ENCODE measurements around the gene AFG3L2. TPM values are rescaled to one million over a fixed set of nuclear protein-coding genes. Genes with fewer than 3 reads are reported as not detected.

The AFG3L2 gene
- total and polyA plus RNA-seq, 2 experiments from 2014 or later: 50.3 to 105 TPM

DNA sequence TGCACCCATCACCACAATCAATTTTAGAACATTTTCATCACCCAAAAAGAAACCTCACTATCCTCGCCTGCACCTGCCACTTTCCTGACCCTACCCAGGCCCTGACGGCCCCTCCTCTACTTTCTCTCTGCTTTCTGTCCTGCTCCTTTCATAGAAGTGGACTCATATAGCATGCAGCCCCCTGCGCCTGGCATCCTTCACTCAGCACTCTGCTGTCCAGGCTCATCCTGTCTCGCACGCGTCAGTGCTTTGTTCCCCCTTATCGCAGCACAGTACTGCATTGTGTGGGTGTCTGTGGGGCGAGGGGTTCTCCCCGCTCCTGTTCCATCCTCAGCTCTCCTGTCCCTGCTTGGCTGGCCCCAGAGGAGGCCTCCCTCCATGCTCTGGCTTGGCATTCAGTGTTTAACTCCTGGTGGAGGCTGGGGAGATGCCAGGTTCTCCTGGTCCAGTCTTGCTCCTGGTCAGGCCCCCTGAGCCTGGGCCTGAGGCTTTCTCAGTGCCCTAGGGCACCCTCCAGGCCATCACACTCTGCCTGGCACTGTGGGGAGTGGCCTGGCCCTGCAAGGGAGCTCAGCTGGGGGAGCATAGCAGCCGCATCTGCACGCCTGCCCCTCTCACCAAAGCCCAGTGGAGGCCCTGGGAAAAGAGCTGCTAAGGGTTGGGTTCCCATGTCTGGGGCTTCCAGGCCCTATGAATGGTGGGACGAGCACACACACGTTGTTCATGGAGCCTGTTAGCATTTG is 75.6 kb downstream of the AFG3L2 start:
- Histone ChIP-seq H3K4me2 (no peak overlapping the region), H3K27me3 (ENCODE audit: insufficient read depth) (peaks cover 19% of the 10 kb centered on the region), H3K36me3 (ENCODE audit: insufficient read depth) (no peaks in the 10 kb centered on the region), H2AFZ (no peak overlapping the region), H4K20me1 (replicated peaks; ENCODE audit: insufficient read depth) (no peaks in the 10 kb centered on the region), H3K4me3 (no peak overlapping the region), H3F3A (replicated peaks; ENCODE audit: low read depth) (peaks cover 9% of the 10 kb centered on the region; the same call in 1 of the 2 replicates), H3K27ac (ENCODE audit: low read depth) (no peak overlapping the region), H3K9me2 (ENCODE audit: insufficient read depth) (no peaks in the 10 kb centered on the region), H3K4me1 (ENCODE audit: insufficient read depth) (peaks cover 12% of the 10 kb centered on the region), H3K79me2 (replicated peaks; ENCODE audit: insufficient read depth) (no peaks in the 10 kb centered on the region)
- TF ChIP-seq, protein P1, sequence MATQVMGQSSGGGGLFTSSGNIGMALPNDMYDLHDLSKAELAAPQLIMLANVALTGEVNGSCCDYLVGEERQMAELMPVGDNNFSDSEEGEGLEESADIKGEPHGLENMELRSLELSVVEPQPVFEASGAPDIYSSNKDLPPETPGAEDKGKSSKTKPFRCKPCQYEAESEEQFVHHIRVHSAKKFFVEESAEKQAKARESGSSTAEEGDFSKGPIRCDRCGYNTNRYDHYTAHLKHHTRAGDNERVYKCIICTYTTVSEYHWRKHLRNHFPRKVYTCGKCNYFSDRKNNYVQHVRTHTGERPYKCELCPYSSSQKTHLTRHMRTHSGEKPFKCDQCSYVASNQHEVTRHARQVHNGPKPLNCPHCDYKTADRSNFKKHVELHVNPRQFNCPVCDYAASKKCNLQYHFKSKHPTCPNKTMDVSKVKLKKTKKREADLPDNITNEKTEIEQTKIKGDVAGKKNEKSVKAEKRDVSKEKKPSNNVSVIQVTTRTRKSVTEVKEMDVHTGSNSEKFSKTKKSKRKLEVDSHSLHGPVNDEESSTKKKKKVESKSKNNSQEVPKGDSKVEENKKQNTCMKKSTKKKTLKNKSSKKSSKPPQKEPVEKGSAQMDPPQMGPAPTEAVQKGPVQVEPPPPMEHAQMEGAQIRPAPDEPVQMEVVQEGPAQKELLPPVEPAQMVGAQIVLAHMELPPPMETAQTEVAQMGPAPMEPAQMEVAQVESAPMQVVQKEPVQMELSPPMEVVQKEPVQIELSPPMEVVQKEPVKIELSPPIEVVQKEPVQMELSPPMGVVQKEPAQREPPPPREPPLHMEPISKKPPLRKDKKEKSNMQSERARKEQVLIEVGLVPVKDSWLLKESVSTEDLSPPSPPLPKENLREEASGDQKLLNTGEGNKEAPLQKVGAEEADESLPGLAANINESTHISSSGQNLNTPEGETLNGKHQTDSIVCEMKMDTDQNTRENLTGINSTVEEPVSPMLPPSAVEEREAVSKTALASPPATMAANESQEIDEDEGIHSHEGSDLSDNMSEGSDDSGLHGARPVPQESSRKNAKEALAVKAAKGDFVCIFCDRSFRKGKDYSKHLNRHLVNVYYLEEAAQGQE (IDR thresholded peaks at IDR 0.05; ENCODE audit: unreplicated experiment): no peak
- no peak for TF ChIP-seq NANOG (IDR thresholded peaks at IDR 0.05; ENCODE audit: borderline replicate concordance)
- no peaks in the 10 kb centered on the region for H3K36me3 Mint-ChIP-seq (ENCODE audit: low read depth)
- no peak overlapping the region; the same call in 1 of the 2 replicates for H3K27ac Mint-ChIP-seq
- no peak overlapping the region for H3K4me3 Mint-ChIP-seq
- peaks cover 27% of the 10 kb centered on the region for H3K27me3 Mint-ChIP-seq (ENCODE audit: insufficient read depth, low read depth, poor library complexity)
- peaks cover 25% of the 10 kb centered on the region for H3K4me1 Mint-ChIP-seq
- ATAC-seq (no peak), DNase-seq (ENCODE audit: low spot score) (no peak)
- peaks cover 4% of the 10 kb centered on the region; the same call in 1 of the 3 replicates for H3K9me3 Mint-ChIP-seq

- ATAC-seq (no peak), DNase-seq (ENCODE audit: low spot score) (no peak)
- Histone ChIP-seq H3K36me3 (ENCODE audit: insufficient read depth) (no peaks in the 10 kb centered on the region), H3F3A (replicated peaks; ENCODE audit: low read depth) (no peaks in the 10 kb centered on the region), H4K20me1 (replicated peaks; ENCODE audit: insufficient read depth) (no peaks in the 10 kb centered on the region), H2AFZ (no peak overlapping the region), H3K79me2 (replicated peaks; ENCODE audit: insufficient read depth) (no peaks in the 10 kb centered on the region), H3K4me2 (no peak overlapping the region), H3K9me2 (ENCODE audit: insufficient read depth) (no peaks in the 10 kb centered on the region), H3K27ac (ENCODE audit: low read depth) (no peak overlapping the region), H3K4me1 (ENCODE audit: insufficient read depth) (no peaks in the 10 kb centered on the region), H3K27me3 (ENCODE audit: insufficient read depth) (peaks cover 4% of the 10 kb centered on the region), H3K4me3 (no peak overlapping the region)
- peaks cover 4% of the 10 kb centered on the region; the same call in 1 of the 3 replicates for H3K9me3 Mint-ChIP-seq
- no peak overlapping the region for H3K4me3 Mint-ChIP-seq
- peaks cover 14% of the 10 kb centered on the region for H3K27me3 Mint-ChIP-seq (ENCODE audit: insufficient read depth, low read depth, poor library complexity)
- H3K4me1 Mint-ChIP-seq: peaks cover 11% of the 10 kb centered on the region
- TF ChIP-seq ZNF331 (CRISPR knock-in tag; IDR thresholded peaks at IDR 0.05; ENCODE audit: low read depth): no peak
- no peak for TF ChIP-seq NANOG (IDR thresholded peaks at IDR 0.05; ENCODE audit: borderline replicate concordance)
- no peak for TF ChIP-seq EZH2phosphoT487 (IDR thresholded peaks at IDR 0.05; ENCODE audit: unreplicated experiment)
- no peak for TF ChIP-seq ZNF114 (CRISPR knock-in tag; IDR thresholded peaks at IDR 0.05)
- TF ChIP-seq, protein P1 (IDR thresholded peaks at IDR 0.05; ENCODE audit: unreplicated experiment): no peak
- no peak for TF ChIP-seq ETS1 (IDR thresholded peaks at IDR 0.05)
- TF ChIP-seq CREB1 (CRISPR knock-in tag; IDR thresholded peaks at IDR 0.05; ENCODE audit: low read depth): no peak
- TF ChIP-seq EZH2 (IDR thresholded peaks at IDR 0.05; ENCODE audit: low read depth, unreplicated experiment): no peak
- no peaks in the 10 kb centered on the region for H3K36me3 Mint-ChIP-seq (ENCODE audit: low read depth)
- H3K27ac Mint-ChIP-seq: no peak overlapping the region
Observed at GRCh38 chr18:12299862-12300261, 77.2 kb downstream of the AFG3L2 start.
